HFFc6 (cell line): ENCODE measurements around the gene CDC25C. TPM values are rescaled to one million over a fixed set of nuclear protein-coding genes. Genes with fewer than 3 reads are reported as not detected.

Experiments
- DNase-seq: peaks from one replicate; pipeline ENCODE4 v3.0.0-alpha.2; 2018
- H3K27ac Mint-ChIP-seq: 2 replicates; pipeline ENCODE4 v1.8.0; 2020; ENCODE audit warnings: mild to moderate bottlenecking, mixed read lengths
- H3K27me3 Mint-ChIP-seq: 2 replicates; pipeline ENCODE4 v1.8.0; 2021; ENCODE audit warnings: mild to moderate bottlenecking, moderate library complexity, mixed read lengths; ENCODE audit not compliant: insufficient read depth
- H3K36me3 Mint-ChIP-seq: 2 replicates; pipeline ENCODE4 v1.8.0; 2021; ENCODE audit warnings: low read depth, mixed read lengths
- H3K4me1 Mint-ChIP-seq: 2 replicates; pipeline ENCODE4 v1.8.0; 2020; ENCODE audit warnings: low read depth, mixed read lengths
- H3K4me3 Mint-ChIP-seq: 2 replicates; pipeline ENCODE4 v1.8.0; 2020; ENCODE audit warnings: mild to moderate bottlenecking, moderate library complexity, mixed read lengths
- H3K9me3 Mint-ChIP-seq: 2 replicates; pipeline ENCODE4 v1.8.0; 2020; ENCODE audit warnings: mild to moderate bottlenecking, mixed read lengths
- total RNA-seq, 6 experiments: library from RNA; stranded (reverse); fragmentation: NEBNext Ultra II Directional; extraction: Animal tissue kit (Norgen Biotek cat#: 25700); gene quantifications; 2 replicates in 1 of 6; 3 replicates in 5 of 6; pipeline ENCODE4 v1.2.3, GENCODE V29; 2021
- TF ChIP-seq, protein P1 (sequence below): fragments of 200-600 bp; sonication (generic); IDR thresholded peaks from 2 replicates; pipeline ENCODE4 v1.5.0; 2021; ENCODE audit warnings: antibody characterized with exemption, mild to moderate bottlenecking

Gene CDC25C
- total RNA-seq, 6 experiments from 2014 or later, result 4.1 to 10.5 (median 8.7) TPM

DNA sequence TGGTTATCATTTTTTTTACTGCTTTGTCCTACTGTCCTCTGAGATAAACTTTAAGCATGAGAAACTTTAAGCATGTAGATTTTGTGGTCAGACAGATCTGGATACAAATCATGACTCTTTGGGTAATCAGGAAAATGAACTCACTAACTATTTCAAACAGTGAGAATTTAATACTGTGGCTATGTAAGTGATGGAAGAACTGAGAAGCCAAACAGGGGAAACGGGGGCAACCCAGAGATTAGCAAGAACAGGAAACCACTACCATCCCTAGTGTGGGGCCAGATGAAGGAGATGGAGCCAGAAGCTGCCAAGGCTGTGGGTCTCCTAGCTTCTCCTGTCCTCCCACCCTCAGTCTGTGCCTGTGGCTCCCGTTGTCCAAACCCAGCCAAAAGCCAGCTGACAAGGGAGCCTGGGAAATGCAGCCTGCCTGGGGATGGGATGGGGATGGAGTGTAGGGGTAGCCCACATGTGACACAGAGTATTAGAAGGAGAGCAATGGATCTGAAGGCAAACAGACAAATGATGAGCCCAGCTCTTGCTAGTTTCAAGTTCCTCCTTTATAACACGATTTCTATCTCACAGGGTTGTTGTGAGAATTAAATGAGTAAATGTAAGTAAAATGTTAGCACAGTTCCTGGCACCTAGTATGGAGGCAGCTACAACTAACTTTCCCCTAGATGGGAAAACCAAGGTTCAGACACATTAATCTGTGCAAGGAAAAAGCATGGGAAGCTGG lies 90.8 kb downstream of the CDC25C start:
- Mint-ChIP-seq H3K27me3 (peaks cover 53% of the 10 kb centered on the region), H3K27ac (no peak overlapping the region), H3K36me3 (no peaks in the 10 kb centered on the region), H3K4me1 (no peaks in the 10 kb centered on the region), H3K9me3 (no peaks in the 10 kb centered on the region), H3K4me3 (no peak overlapping the region)
- TF ChIP-seq, protein P1, sequence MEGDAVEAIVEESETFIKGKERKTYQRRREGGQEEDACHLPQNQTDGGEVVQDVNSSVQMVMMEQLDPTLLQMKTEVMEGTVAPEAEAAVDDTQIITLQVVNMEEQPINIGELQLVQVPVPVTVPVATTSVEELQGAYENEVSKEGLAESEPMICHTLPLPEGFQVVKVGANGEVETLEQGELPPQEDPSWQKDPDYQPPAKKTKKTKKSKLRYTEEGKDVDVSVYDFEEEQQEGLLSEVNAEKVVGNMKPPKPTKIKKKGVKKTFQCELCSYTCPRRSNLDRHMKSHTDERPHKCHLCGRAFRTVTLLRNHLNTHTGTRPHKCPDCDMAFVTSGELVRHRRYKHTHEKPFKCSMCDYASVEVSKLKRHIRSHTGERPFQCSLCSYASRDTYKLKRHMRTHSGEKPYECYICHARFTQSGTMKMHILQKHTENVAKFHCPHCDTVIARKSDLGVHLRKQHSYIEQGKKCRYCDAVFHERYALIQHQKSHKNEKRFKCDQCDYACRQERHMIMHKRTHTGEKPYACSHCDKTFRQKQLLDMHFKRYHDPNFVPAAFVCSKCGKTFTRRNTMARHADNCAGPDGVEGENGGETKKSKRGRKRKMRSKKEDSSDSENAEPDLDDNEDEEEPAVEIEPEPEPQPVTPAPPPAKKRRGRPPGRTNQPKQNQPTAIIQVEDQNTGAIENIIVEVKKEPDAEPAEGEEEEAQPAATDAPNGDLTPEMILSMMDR, result no peak
- DNase-seq, result no peak

DNA sequence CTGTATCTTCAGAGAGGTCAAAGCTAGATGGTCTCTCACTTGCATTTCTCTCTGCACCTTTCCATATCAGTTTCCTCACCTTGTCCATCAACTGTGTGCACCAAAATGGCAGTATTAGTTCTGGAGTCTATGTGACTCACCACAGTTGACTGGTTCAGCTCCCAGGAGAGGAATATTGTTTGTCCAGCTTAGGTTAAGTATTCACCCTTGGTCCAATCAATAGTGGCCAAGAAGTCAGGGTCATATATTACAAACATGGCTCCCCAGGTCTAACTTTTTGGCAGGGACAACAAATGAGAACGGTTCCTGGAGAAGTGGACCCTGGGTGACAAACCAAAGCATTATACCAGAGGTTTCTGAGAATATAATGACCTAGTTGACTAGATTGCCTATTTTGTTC lies 93.6 kb downstream of the CDC25C start:
- DNase-seq, result no peak
- no peak overlapping the region for H3K4me3 Mint-ChIP-seq
- TF ChIP-seq, protein P1, result no peak
- no peaks in the 10 kb centered on the region for H3K9me3 Mint-ChIP-seq
- no peak overlapping the region for H3K27ac Mint-ChIP-seq
- no peaks in the 10 kb centered on the region for H3K4me1 Mint-ChIP-seq
- no peaks in the 10 kb centered on the region for H3K36me3 Mint-ChIP-seq
- H3K27me3 Mint-ChIP-seq, result peaks cover 35% of the 10 kb centered on the region

Other genes with a start within 250 kb of the CDC25C start
- not detected for gene WNT8A, start 247.8 kb downstream of the CDC25C start, total RNA-seq
- gene NME5, start 192.4 kb downstream of the CDC25C start, total RNA-seq, result under 1 TPM; 0.21 to 0.84 (median 0.42) TPM
- gene BRD8, start 153.2 kb downstream of the CDC25C start, total RNA-seq, result 10 to 100 TPM; 42.8 to 50.2 (median 45.2) TPM
- 10 to 100 TPM; 32.8 to 83.9 (median 79.4) TPM for gene KIF20A, start 152.7 kb downstream of the CDC25C start, total RNA-seq
- 10 to 100 TPM; 21.6 to 29.3 (median 28.6) TPM for gene CDC23, start 118.5 kb downstream of the CDC25C start, total RNA-seq
- gene GFRA3, start 57.2 kb downstream of the CDC25C start, total RNA-seq, result not detected
- 10 to 100 TPM; 28.7 to 34.4 (median 29.7) TPM for gene FAM53C, start 6.5 kb upstream of the CDC25C start, total RNA-seq
- gene KDM3B, start 20.9 kb upstream of the CDC25C start, total RNA-seq, result 10 to 100 TPM; 29.0 to 37.8 (median 33.3) TPM
- gene REEP2, start 107.3 kb upstream of the CDC25C start, total RNA-seq, result 10 to 100 TPM; 27.8 to 36.6 (median 33.2) TPM
- 100 to 1,000 TPM in 5 of 6 experiments, 10 to 100 TPM in 1; 58.3 to 156 (median 135) TPM for gene EGR1, start 133.7 kb upstream of the CDC25C start, total RNA-seq
- 100 to 1,000 TPM; 133 to 153 (median 148) TPM for gene ETF1, start 211.4 kb upstream of the CDC25C start, total RNA-seq
- 100 to 1,000 TPM; 193 to 236 (median 210) TPM for gene HSPA9, start 243.6 kb upstream of the CDC25C start, total RNA-seq